Renal cortical epithelial cell (primary cell): Measurements from ENCODE around the gene ITGA2B. TPM values are rescaled to one million over a fixed set of nuclear protein-coding genes. Genes with fewer than 3 reads are reported as not detected.
A peak's percentile ranks its signal among the peaks of the same experiment; 100 is the strongest.
"Not testable (repeated sequence)": the region's sequence is repeated elsewhere in the genome, so short reads cannot be mapped to it uniquely, and the experiment has no call there.

ENCODE experiments used
- DNase-seq: peaks from one replicate; pipeline ENCODE4 v3.0.0-alpha.2; 2011; ENCODE audit warnings: low read depth
- total RNA-seq: library from RNA; depleted of rRNA; stranded (reverse); fragments of >200 nt; gene quantifications from 2 replicates; pipeline ENCODE4 v1.2.3, GENCODE V29; 2014

Gene ITGA2B
- total RNA-seq, 1 donor from 2014 or later = 0.60 TPM

- no peak for DNase-seq
These were observed 911 bp upstream of the ITGA2B start for GRCh38 chr17:44390250-44390870.

GRCh38 chr17:44389723-44390202 lies 314 bp upstream of the ITGA2B start:
- no peak for DNase-seq

- no peak for DNase-seq
These were observed 1.6 kb downstream of the ITGA2B start for GRCh38 chr17:44387804-44388203.

- DNase-seq = no peak
These were observed 3.3 kb downstream of the ITGA2B start for GRCh38 chr17:44386182-44386525.

- DNase-seq = peak; percentile 28
These were observed 3.9 kb downstream of the ITGA2B start for GRCh38 chr17:44385287-44386181.

GRCh38 chr17:44384823-44385286 lies 4.6 kb downstream of the ITGA2B start:
- DNase-seq = no peak

- DNase-seq = no peak
These were observed 5.1 kb downstream of the ITGA2B start for GRCh38 chr17:44384281-44384822.

- no peak for DNase-seq
These were observed 5.6 kb downstream of the ITGA2B start for GRCh38 chr17:44383861-44384260.

- no peak for DNase-seq
These were observed 6.1 kb downstream of the ITGA2B start for GRCh38 chr17:44383363-44383762.

GRCh38 chr17:44382917-44383316 lies 6.5 kb downstream of the ITGA2B start:
- DNase-seq = no peak

- no peak for DNase-seq
These were observed 7.6 kb downstream of the ITGA2B start for GRCh38 chr17:44381810-44382305.

GRCh38 chr17:44380767-44381166 lies 8.7 kb downstream of the ITGA2B start:
- no peak for DNase-seq

GRCh38 chr17:44379887-44380286 lies 9.6 kb downstream of the ITGA2B start:
- DNase-seq = no peak

GRCh38 chr17:44378171-44378705 lies 11.2 kb downstream of the ITGA2B start:
- DNase-seq = no peak

GRCh38 chr17:44376779-44377178 lies 12.7 kb downstream of the ITGA2B start:
- no peak for DNase-seq

- no peak for DNase-seq
These were observed 13.3 kb downstream of the ITGA2B start for GRCh38 chr17:44376124-44376523.

- no peak for DNase-seq
These were observed 14.0 kb downstream of the ITGA2B start for GRCh38 chr17:44375196-44376017.

- DNase-seq = no peak
These were observed 14.9 kb downstream of the ITGA2B start for GRCh38 chr17:44374306-44375195.

- no peak for DNase-seq
These were observed 17.4 kb downstream of the ITGA2B start for GRCh38 chr17:44372036-44372435.

GRCh38 chr17:44369414-44370023 lies 19.9 kb downstream of the ITGA2B start:
- not testable (repeated sequence) for DNase-seq
